BLaER1 treated with 17β-estradiol and CSF1 and Interleukin-3, amounts not matched to agents 10 nM and 100 nM (cell line): ENCODE results near the gene FOXL3.
A peak's percentile ranks its signal among the peaks of the same experiment; 100 is the strongest.

Experiments
- H3K27ac ChIP-seq, 11 experiments: shearing (Covaris generic); formaldehyde crosslinking; 2 replicates each; pipeline ENCODE4 v1.8.1; 2022
- H3K27me3 ChIP-seq, 11 experiments: shearing (Covaris generic); formaldehyde crosslinking; 2 replicates each; pipeline ENCODE4 v1.8.1; 2022
- H3K36me3 ChIP-seq, 11 experiments: shearing (Covaris generic); formaldehyde crosslinking; 2 replicates each; pipeline ENCODE4 v1.8.1; 2022
- H3K4me1 ChIP-seq, 10 experiments: shearing (Covaris generic); formaldehyde crosslinking; 2 replicates each; pipeline ENCODE4 v1.8.1; 2022
- H3K4me2 ChIP-seq, 11 experiments: shearing (Covaris generic); formaldehyde crosslinking; 2 replicates each; pipeline ENCODE4 v1.8.1; 2022
- H3K4me3 ChIP-seq, 10 experiments: shearing (Covaris generic); formaldehyde crosslinking; 2 replicates each; pipeline ENCODE4 v1.8.1; 2022
- H3K9ac ChIP-seq, 11 experiments: shearing (Covaris generic); formaldehyde crosslinking; 2 replicates each; pipeline ENCODE4 v1.8.1; 2022
- H3K9me3 ChIP-seq, 11 experiments: shearing (Covaris generic); formaldehyde crosslinking; replicated peaks in 1 of 11; 2 replicates each; pipeline ENCODE4 v1.8.1; 2022
- H4K20me1 ChIP-seq, 11 experiments: shearing (Covaris generic); formaldehyde crosslinking; 2 replicates each; pipeline ENCODE4 v1.8.1; 2022
- Cebpa-rat ChIP-seq, 11 experiments: shearing (Covaris generic); IDR thresholded peaks; 2 replicates each; pipeline ENCODE4 v1.8.1; 2022

Gene FOXL3

GRCh38 chr7:318878-319661, 29.1 kb downstream of the FOXL3 start:
- Histone ChIP-seq H3K4me3 (no peak overlapping the region), H3K4me1 (peaks cover 19 to 30% (median 25%) of the 10 kb centered on the region in 10 experiments), H3K4me2 (no peak overlapping the region), H3K27ac (no peak overlapping the region), H4K20me1 (no peaks in the 10 kb centered on the region), H3K9me3 (no peaks in the 10 kb centered on the region), H3K36me3 (no peaks in the 10 kb centered on the region), H3K27me3 (no peaks in the 10 kb centered on the region), H3K9ac (no peak overlapping the region)
- TF ChIP-seq Cebpa-rat (IDR thresholded peaks at IDR 0.05) = no peak

DNA sequence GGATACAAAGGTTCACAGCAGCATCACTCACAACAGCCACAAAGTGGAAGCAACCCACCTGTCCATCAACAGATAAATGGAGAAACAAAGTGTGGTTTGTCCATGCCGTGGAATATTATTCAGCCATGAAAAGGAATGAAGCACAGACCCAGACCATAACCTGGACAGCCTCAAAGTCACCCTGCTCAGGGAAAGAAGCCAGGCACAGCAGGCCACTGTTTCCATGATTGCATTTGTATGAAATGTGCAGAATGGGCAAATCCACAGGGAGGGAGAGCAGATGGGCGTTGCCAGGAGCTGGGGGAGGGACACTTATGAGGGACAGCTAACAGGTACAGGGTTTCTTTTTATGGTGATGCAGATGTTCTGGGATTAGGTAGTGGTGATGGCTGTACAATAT, 30.3 kb downstream of the FOXL3 start:
- H3K9ac ChIP-seq = no peak overlapping the region
- H3K4me2 ChIP-seq = peak overlapping the region in 5 of 11 experiments; percentile 84 to 95 (median 94); a peak in 6 of 22 replicates
- H3K27ac ChIP-seq = no peak overlapping the region; a peak in 1 of 22 replicates
- H3K4me1 ChIP-seq = peaks cover 19 to 30% (median 25%) of the 10 kb centered on the region in 10 experiments
- H3K36me3 ChIP-seq = no peaks in the 10 kb centered on the region
- TF ChIP-seq Cebpa-rat (IDR thresholded peaks at IDR 0.05) = no peak
- H3K9me3 ChIP-seq = no peaks in the 10 kb centered on the region
- no peaks in the 10 kb centered on the region for H4K20me1 ChIP-seq
- H3K4me3 ChIP-seq = no peak overlapping the region
- no peaks in the 10 kb centered on the region for H3K27me3 ChIP-seq

GRCh38 chr7:322111-322671, 32.2 kb downstream of the FOXL3 start:
- H3K27me3 ChIP-seq = no peaks in the 10 kb centered on the region
- H3K9ac ChIP-seq = peak overlapping the region in 3 of 11 experiments; percentile 30 to 41 (median 31); a peak in 4 of 22 replicates
- H3K4me2 ChIP-seq = peak overlapping the region; percentile 81 to 99 (median 94)
- H3K36me3 ChIP-seq = no peaks in the 10 kb centered on the region
- no peaks in the 10 kb centered on the region for H4K20me1 ChIP-seq
- H3K4me3 ChIP-seq = peak overlapping the region in 6 of 10 experiments; percentile 17 to 44 (median 30); a peak in 7 of 20 replicates
- peaks cover 15 to 27% (median 24%) of the 10 kb centered on the region in 10 experiments for H3K4me1 ChIP-seq
- no peak for TF ChIP-seq Cebpa-rat (IDR thresholded peaks at IDR 0.05)
- peaks cover 0 to 6% (median 5%) of the 10 kb centered on the region in 11 experiments; a peak in 6 of 22 replicates for H3K9me3 ChIP-seq
- no peak overlapping the region; a peak in 1 of 22 replicates for H3K27ac ChIP-seq

GRCh38 chr7:322708-323111, 32.7 kb downstream of the FOXL3 start:
- Histone ChIP-seq H3K4me1 (peaks cover 12 to 26% (median 22%) of the 10 kb centered on the region in 10 experiments), H3K27ac (no peak overlapping the region; a peak in 1 of 22 replicates), H3K36me3 (no peaks in the 10 kb centered on the region), H3K27me3 (no peaks in the 10 kb centered on the region), H3K4me3 (no peak overlapping the region), H3K4me2 (peak overlapping the region; percentile 21 to 90 (median 41); a peak in 12 of 22 replicates), H3K9me3 (peaks cover 0 to 6% (median 5%) of the 10 kb centered on the region in 11 experiments; a peak in 6 of 22 replicates), H3K9ac (peak overlapping the region in 2 of 11 experiments; percentile 30 to 31; a peak in 3 of 22 replicates), H4K20me1 (no peaks in the 10 kb centered on the region)
- no peak for TF ChIP-seq Cebpa-rat (IDR thresholded peaks at IDR 0.05)

DNA sequence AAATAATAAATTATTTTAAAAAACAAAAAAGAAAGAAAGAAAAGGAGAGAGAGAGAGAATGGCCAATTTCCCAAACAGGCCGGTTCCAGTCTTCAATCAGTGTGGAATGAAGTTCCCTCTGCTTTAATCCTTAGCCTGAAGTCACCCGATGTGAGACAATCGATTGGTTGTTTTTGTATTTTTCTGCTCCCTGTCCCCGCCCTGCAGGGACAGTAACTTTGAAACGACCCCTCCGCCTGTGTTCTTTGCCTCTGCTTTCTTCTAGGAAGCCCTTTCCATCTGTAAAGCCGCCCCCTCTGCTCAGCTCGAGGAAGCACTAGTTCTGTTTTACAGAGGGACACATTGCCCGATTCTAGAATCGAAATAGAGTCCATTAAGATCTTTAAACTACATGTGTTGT, 33.4 kb downstream of the FOXL3 start:
- no peaks in the 10 kb centered on the region for H3K27me3 ChIP-seq
- TF ChIP-seq Cebpa-rat (IDR thresholded peaks at IDR 0.05) = no peak
- no peak overlapping the region for H3K4me2 ChIP-seq
- H3K9ac ChIP-seq = no peak overlapping the region
- H3K27ac ChIP-seq = no peak overlapping the region
- no peak overlapping the region for H3K4me3 ChIP-seq
- H3K9me3 ChIP-seq = peaks cover 0 to 6% (median 5%) of the 10 kb centered on the region in 11 experiments; a peak in 6 of 22 replicates
- H3K4me1 ChIP-seq = peaks cover 12 to 26% (median 22%) of the 10 kb centered on the region in 10 experiments
- H3K36me3 ChIP-seq = no peaks in the 10 kb centered on the region
- H4K20me1 ChIP-seq = no peaks in the 10 kb centered on the region

DNA sequence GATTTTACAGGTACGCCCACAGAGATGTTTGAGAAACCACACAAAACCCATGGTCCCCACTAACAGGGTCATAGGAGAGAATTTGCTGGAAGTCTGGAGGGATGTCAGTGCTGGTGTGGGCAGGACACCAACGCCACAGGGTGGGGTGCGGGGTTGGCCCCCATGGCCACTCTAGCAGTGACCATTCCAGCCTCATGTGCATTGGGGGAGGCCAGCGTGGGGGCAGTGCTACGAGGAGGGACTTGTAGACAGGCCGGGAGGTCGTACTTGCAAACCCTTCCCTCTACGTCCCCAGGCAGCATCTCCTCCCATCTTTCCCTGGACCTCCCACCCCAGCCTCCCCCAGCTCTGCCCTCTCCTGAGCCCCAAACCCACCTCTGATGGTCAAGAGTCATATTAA, 34.0 kb downstream of the FOXL3 start:
- H3K27me3 ChIP-seq = no peaks in the 10 kb centered on the region
- no peaks in the 10 kb centered on the region for H4K20me1 ChIP-seq
- H3K27ac ChIP-seq = no peak overlapping the region
- no peak overlapping the region for H3K4me2 ChIP-seq
- peaks cover 12 to 26% (median 22%) of the 10 kb centered on the region in 10 experiments for H3K4me1 ChIP-seq
- H3K4me3 ChIP-seq = no peak overlapping the region
- peaks cover 0 to 6% (median 5%) of the 10 kb centered on the region in 11 experiments; a peak in 6 of 22 replicates for H3K9me3 ChIP-seq
- no peak overlapping the region for H3K9ac ChIP-seq
- H3K36me3 ChIP-seq = no peaks in the 10 kb centered on the region
- TF ChIP-seq Cebpa-rat (IDR thresholded peaks at IDR 0.05) = no peak

- Histone ChIP-seq H3K27me3 (peaks cover 0 to 5% (median 0%) of the 10 kb centered on the region in 11 experiments; a peak in 6 of 22 replicates), H3K27ac (no peak overlapping the region), H3K9ac (no peak overlapping the region), H3K9me3 (peaks cover 0 to 6% (median 5%) of the 10 kb centered on the region in 11 experiments; a peak in 6 of 22 replicates), H3K4me3 (no peak overlapping the region), H3K36me3 (no peaks in the 10 kb centered on the region), H3K4me1 (peaks cover 12 to 36% (median 29%) of the 10 kb centered on the region in 10 experiments), H3K4me2 (no peak overlapping the region), H4K20me1 (no peaks in the 10 kb centered on the region)
- no peak for TF ChIP-seq Cebpa-rat (IDR thresholded peaks at IDR 0.05)
Measured at GRCh38 chr7:325051-325798, 35.3 kb downstream of the FOXL3 start.

DNA sequence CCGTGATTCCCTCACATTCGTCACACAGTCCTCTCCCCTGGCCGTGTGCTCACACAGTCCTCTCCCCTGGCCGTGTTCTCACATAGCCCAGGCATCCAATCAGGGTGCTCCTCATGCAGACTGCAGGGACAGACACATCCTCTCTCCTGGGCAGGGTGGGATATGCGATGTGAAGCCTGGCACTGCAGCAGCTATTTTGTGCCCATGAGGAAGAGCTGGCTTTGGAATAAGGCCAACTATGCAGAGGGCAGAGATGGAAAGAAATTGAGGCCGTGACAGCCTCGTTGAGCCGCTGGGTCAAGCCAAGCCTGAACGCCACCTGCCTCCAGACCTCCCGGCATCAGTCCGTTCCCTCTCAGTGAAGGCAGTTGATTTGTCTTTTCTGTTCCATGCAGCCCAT, 35.8 kb downstream of the FOXL3 start:
- Histone ChIP-seq H3K27ac (no peak overlapping the region), H4K20me1 (no peaks in the 10 kb centered on the region), H3K36me3 (no peaks in the 10 kb centered on the region), H3K9me3 (peaks cover 0 to 6% (median 5%) of the 10 kb centered on the region in 11 experiments; a peak in 6 of 22 replicates), H3K4me2 (no peak overlapping the region), H3K4me1 (peaks cover 11 to 36% (median 31%) of the 10 kb centered on the region in 10 experiments), H3K4me3 (no peak overlapping the region), H3K27me3 (peaks cover 0 to 11% (median 0%) of the 10 kb centered on the region in 11 experiments; a peak in 8 of 22 replicates), H3K9ac (no peak overlapping the region)
- no peak for TF ChIP-seq Cebpa-rat (IDR thresholded peaks at IDR 0.05)
